Tibial nerve (tissue), 4 donors: ENCODE results near the gene KATNA1. TPM values are rescaled to one million over a fixed set of nuclear protein-coding genes. Genes with fewer than 3 reads are reported as not detected.
"Not testable (repeated sequence)": the region's sequence is repeated elsewhere in the genome, so short reads cannot be mapped to it uniquely, and the experiment has no call there.

ENCODE experiments used
- DNase-seq, 2 donors: peaks; one replicate each; pipeline ENCODE4 v3.0.0-alpha.2; 2019; ENCODE audit warnings: low spot score in 2 of 2
- H3K27ac ChIP-seq, 4 donors: fragments of 200-600 bp; sonication (generic) in 3 of 4; one replicate each; pipeline ENCODE4 v1.5.1; 2017 to 2019; ENCODE audit warnings: mild to moderate bottlenecking in 1 of 4
- H3K27me3 ChIP-seq, 2 donors: fragments of 200-600 bp; sonication (generic) in 1 of 2; one replicate each; pipeline versions ENCODE4 v1.5.1 to v1.6.0; 2017 to 2019
- H3K36me3 ChIP-seq, 3 donors: fragments of 200-600 bp; sonication (generic); one replicate each; pipeline ENCODE4 v1.5.1; 2018 to 2019
- H3K4me1 ChIP-seq, 4 donors: fragments of 200-600 bp; sonication (generic) in 3 of 4; one replicate each; pipeline ENCODE4 v1.5.1; 2017 to 2019
- H3K4me3 ChIP-seq, 4 donors: fragments of 200-600 bp; sonication (generic) in 3 of 4; one replicate each; pipeline ENCODE4 v1.5.1; 2017 to 2019; ENCODE audit warnings: mild to moderate bottlenecking in 1 of 4, moderate library complexity in 1 of 4
- H3K9me3 ChIP-seq, 4 donors: fragments of 200-600 bp; sonication (generic) in 3 of 4; one replicate each; pipeline ENCODE4 v1.5.1; 2017 to 2019
- CTCF ChIP-seq, 5 experiments: fragments of 200-600 bp in 3 of 5; fragments of 450-650 bp in 2 of 5; sonication (generic) in 3 of 5; IDR thresholded peaks; one replicate each; pipeline ENCODE4 v1.5.1; 2016 to 2019; ENCODE audit warnings: antibody characterized with exemption in 5 of 5, mild to moderate bottlenecking in 3 of 5, moderate library complexity in 2 of 5
- EP300 ChIP-seq, 2 donors: sonication (generic); formaldehyde crosslinking; IDR thresholded peaks; one replicate each; pipeline ENCODE4 v1.6.1; 2017; ENCODE audit warnings: antibody characterized with exemption in 2 of 2, mild to moderate bottlenecking in 1 of 2
- POLR2A ChIP-seq, 2 donors: fragments of 450-650 bp; IDR thresholded peaks; one replicate each; pipeline ENCODE4 v1.6.1; 2017; ENCODE audit warnings: antibody characterized with exemption in 2 of 2, mild to moderate bottlenecking in 2 of 2, moderate library complexity in 2 of 2
- WGBS, 2 donors: methylation state at CpG; one replicate each; pipeline ENCODE4 v1.1.5; 2018; 5-methylcytosine and 5-hydroxymethylcytosine counted together
- total RNA-seq, 4 donors: library from RNA; depleted of rRNA; stranded (reverse); fragments of >200 nt; gene quantifications; one replicate each; pipeline ENCODE4 v1.1.0, GENCODE V29; 2016

Gene KATNA1
- total RNA-seq, 4 donors from 2014 or later: 13.5 to 22.5 (median 17.5) TPM

GRCh38 chr6:149686230-149686629, 37.7 kb upstream of the KATNA1 start:
- WGBS, 2 donors: 73 to 74% methylated on average over 7 of the region's 7 CpGs
- Histone ChIP-seq H3K36me3 (peaks cover 0 to 76% (median 6%) of the 10 kb centered on the region in 3 donors), H3K4me3 (no peak overlapping the region)

GRCh38 chr6:149683256-149683859, 34.8 kb upstream of the KATNA1 start:
- Histone ChIP-seq H3K36me3 (peaks cover 0 to 75% (median 3%) of the 10 kb centered on the region in 3 donors), H3K27ac (no peak overlapping the region), H3K9me3 (no peaks in the 10 kb centered on the region), H3K4me3 (no peak overlapping the region), H3K27me3 (no peaks in the 10 kb centered on the region), H3K4me1 (no peaks in the 10 kb centered on the region)
- 86 to 87% methylated on average over 4 of the region's 4 CpGs for WGBS, 2 donors
- TF ChIP-seq EP300 (IDR thresholded peaks at IDR 0.05) (no peak), POLR2A (IDR thresholded peaks at IDR 0.05) (no peak), CTCF (IDR thresholded peaks at IDR 0.05) (no peak)
- no peak for DNase-seq

More at GRCh38 chr6:149686230-149686629, 37.7 kb upstream of the KATNA1 start:
- no peak for DNase-seq
- Histone ChIP-seq H3K4me1 (no peaks in the 10 kb centered on the region), H3K27ac (no peak overlapping the region), H3K27me3 (no peaks in the 10 kb centered on the region), H3K9me3 (no peaks in the 10 kb centered on the region)
- TF ChIP-seq POLR2A (IDR thresholded peaks at IDR 0.05): no peak
- no peak for TF ChIP-seq CTCF (IDR thresholded peaks at IDR 0.05)
- no peak for TF ChIP-seq EP300 (IDR thresholded peaks at IDR 0.05)

- 96 to 97% methylated on average over 14 of the region's 14 CpGs for WGBS, 2 donors
- peaks cover 0 to 74% (median 0%) of the 10 kb centered on the region in 3 donors for H3K36me3 ChIP-seq
- not testable (repeated sequence) for H3K27me3 ChIP-seq
Measured at GRCh38 chr6:149681845-149682244, 33.3 kb upstream of the KATNA1 start.

GRCh38 chr6:149681209-149681608, 32.7 kb upstream of the KATNA1 start:
- no peaks in the 10 kb centered on the region for H3K27me3 ChIP-seq
- H3K27ac ChIP-seq: no peak overlapping the region
- no peak for TF ChIP-seq POLR2A (IDR thresholded peaks at IDR 0.05)
- TF ChIP-seq CTCF (IDR thresholded peaks at IDR 0.05): no peak
- no peak for TF ChIP-seq EP300 (IDR thresholded peaks at IDR 0.05)
- no peak for DNase-seq
- no peaks in the 10 kb centered on the region for H3K9me3 ChIP-seq
- no peaks in the 10 kb centered on the region for H3K4me1 ChIP-seq
- H3K4me3 ChIP-seq: no peak overlapping the region
- H3K36me3 ChIP-seq: peaks cover 0 to 75% (median 0%) of the 10 kb centered on the region in 3 donors

More at GRCh38 chr6:149681845-149682244, 33.3 kb upstream of the KATNA1 start:
- H3K4me3 ChIP-seq, H3K27ac ChIP-seq, H3K4me1 ChIP-seq, DNase-seq, H3K9me3 ChIP-seq: not testable (repeated sequence)

- no peak for DNase-seq
- TF ChIP-seq EP300 (IDR thresholded peaks at IDR 0.05) (no peak), CTCF (IDR thresholded peaks at IDR 0.05) (no peak), POLR2A (IDR thresholded peaks at IDR 0.05) (no peak)
- Histone ChIP-seq H3K9me3 (no peaks in the 10 kb centered on the region), H3K27ac (no peak overlapping the region), H3K4me3 (no peak overlapping the region), H3K36me3 (peaks cover 0 to 80% (median 0%) of the 10 kb centered on the region in 3 donors), H3K4me1 (no peaks in the 10 kb centered on the region), H3K27me3 (no peaks in the 10 kb centered on the region)
- 56 to 71% methylated on average over 1 of the region's 1 CpG for WGBS, 2 donors
Measured at GRCh38 chr6:149680503-149680902, 32.0 kb upstream of the KATNA1 start.

GRCh38 chr6:149672265-149672664, 23.8 kb upstream of the KATNA1 start:
- DNase-seq, H3K4me3 ChIP-seq, H3K9me3 ChIP-seq, H3K27me3 ChIP-seq, H3K4me1 ChIP-seq, H3K27ac ChIP-seq: not testable (repeated sequence)
- H3K36me3 ChIP-seq: peaks cover 4 to 82% (median 10%) of the 10 kb centered on the region in 3 donors
